ENCODE measurements around the gene NXF3.
"Not testable (repeated sequence)": the region's sequence is repeated elsewhere in the genome, so short reads cannot be mapped to it uniquely, and the experiment has no call there.

NXF3 gene

GRCh38 chrX:103033371-103033770, 59.6 kb downstream of the NXF3 start:
- not testable (repeated sequence) for DNase-seq

All from NCI-H524 treated with DMSO at 0.1 percent for 48 hours (cell line).